OCI-LY3 (cell line): ENCODE data around the gene CFAP45.

Experiments used
- H2AFZ ChIP-seq: fragments of 200-600, 300-600 bp; shearing (Covaris generic); 2 replicates; pipeline ENCODE4 v1.6.0; 2014; ENCODE audit warnings: antibody characterized with exemption, low read depth, low read length
- H3K27ac ChIP-seq: fragments of 200-600, 300-600 bp; sonication (generic); 2 replicates; pipeline ENCODE4 v1.5.1; 2014; ENCODE audit warnings: mild to moderate bottlenecking, low read length, moderate library complexity, mixed read lengths
- H3K27me3 ChIP-seq: fragments of 200-600, 300-600 bp; sonication (generic); 2 replicates; pipeline ENCODE4 v1.6.1; 2014; ENCODE audit warnings: low read depth, low read length, mixed read lengths
- H3K36me3 ChIP-seq: fragments of 200-600, 300-600 bp; sonication (generic); replicated peaks from 2 replicates; pipeline ENCODE3; 2014; ENCODE audit warnings: low read depth, low read length, mixed read lengths
- H3K4me1 ChIP-seq: fragments of 300-600, 200-600 bp; sonication (generic); 2 replicates; pipeline ENCODE4 v1.6.1; 2014; ENCODE audit warnings: low read length, mixed read lengths
- H3K4me2 ChIP-seq: fragments of 200-600, 300-600 bp; sonication (generic); 2 replicates; pipeline ENCODE4 v1.6.1; 2014; ENCODE audit warnings: low read length, mixed read lengths
- H3K4me3 ChIP-seq: fragments of 300-600, 200-600 bp; sonication (generic); 2 replicates; pipeline ENCODE4 v1.5.1; 2014; ENCODE audit warnings: antibody characterized with exemption, mild to moderate bottlenecking, low read length, moderate library complexity
- H3K79me2 ChIP-seq: fragments of 300-600, 200-600 bp; shearing (Covaris generic); 2 replicates; pipeline ENCODE4 v1.6.1; 2014; ENCODE audit warnings: mild to moderate bottlenecking, low read length, mixed read lengths
- H3K9ac ChIP-seq: fragments of 300-600, 200-600 bp; shearing (Covaris generic); 2 replicates; pipeline ENCODE4 v1.6.0; 2014; ENCODE audit warnings: mild to moderate bottlenecking, low read length, moderate library complexity
- H3K9me3 ChIP-seq: fragments of 200-600, 300-600 bp; shearing (Covaris generic); 2 replicates; pipeline ENCODE4 v1.6.1; 2014; ENCODE audit warnings: low read length, mixed read lengths; ENCODE audit not compliant: insufficient read depth
- H4K20me1 ChIP-seq: fragments of 200-600, 300-600 bp; sonication (generic); 2 replicates; pipeline ENCODE4 v1.6.1; 2016; ENCODE audit warnings: low read length, mixed read lengths; ENCODE audit not compliant: insufficient read depth
- CTCF ChIP-seq: fragments of 200-600, 300-600 bp; sonication (generic); IDR thresholded peaks from 2 replicates; pipeline ENCODE4 v1.5.1; 2014; ENCODE audit warnings: antibody characterized with exemption, low read length, low read depth
- EZH2phosphoT487 ChIP-seq: fragments of 200-600 bp; shearing (Covaris generic); IDR thresholded peaks from 2 replicates; pipeline ENCODE4 v1.6.1; 2018; ENCODE audit warnings: antibody characterized with exemption, mixed run types, low read depth

Gene CFAP45

GRCh38 chr1:159853417-159854115 lies 46.4 kb downstream of the CFAP45 start:
- no peak overlapping the region for H3K4me3 ChIP-seq

GRCh38 chr1:159851407-159851806 lies 48.6 kb downstream of the CFAP45 start:
- Histone ChIP-seq H3K4me1 (no peaks in the 10 kb centered on the region), H3K9ac (no peak overlapping the region), H3K4me2 (no peak overlapping the region), H3K79me2 (no peaks in the 10 kb centered on the region), H3K4me3 (no peak overlapping the region), H3K36me3 (no peaks in the 10 kb centered on the region), H3K27me3 (peaks cover 50% of the 10 kb centered on the region), H3K9me3 (no peaks in the 10 kb centered on the region), H4K20me1 (no peaks in the 10 kb centered on the region), H3K27ac (no peak overlapping the region), H2AFZ (no peak overlapping the region)
- no peak for TF ChIP-seq EZH2phosphoT487
- peak; percentile 25 for TF ChIP-seq CTCF

More at GRCh38 chr1:159853417-159854115, 46.4 kb downstream of the CFAP45 start:
- H3K9ac ChIP-seq = no peak overlapping the region
- no peak overlapping the region for H3K27ac ChIP-seq
- no peaks in the 10 kb centered on the region for H3K9me3 ChIP-seq
- TF ChIP-seq CTCF (no peak), EZH2phosphoT487 (no peak)
- peaks cover 31% of the 10 kb centered on the region for H3K27me3 ChIP-seq
- H3K79me2 ChIP-seq = no peaks in the 10 kb centered on the region
- H4K20me1 ChIP-seq = no peaks in the 10 kb centered on the region
- no peak overlapping the region for H3K4me2 ChIP-seq
- no peaks in the 10 kb centered on the region for H3K36me3 ChIP-seq
- no peak overlapping the region for H2AFZ ChIP-seq
- no peaks in the 10 kb centered on the region for H3K4me1 ChIP-seq

GRCh38 chr1:159849626-159850366 lies 50.2 kb downstream of the CFAP45 start:
- no peaks in the 10 kb centered on the region for H3K36me3 ChIP-seq
- H3K4me3 ChIP-seq = no peak overlapping the region
- no peaks in the 10 kb centered on the region for H3K79me2 ChIP-seq
- no peak for TF ChIP-seq CTCF
- TF ChIP-seq EZH2phosphoT487 = no peak
- no peak overlapping the region for H2AFZ ChIP-seq
- no peaks in the 10 kb centered on the region for H4K20me1 ChIP-seq
- no peaks in the 10 kb centered on the region for H3K9me3 ChIP-seq
- H3K27ac ChIP-seq = no peak overlapping the region
- no peak overlapping the region for H3K9ac ChIP-seq
- H3K4me1 ChIP-seq = no peaks in the 10 kb centered on the region
- H3K27me3 ChIP-seq = peaks cover 58% of the 10 kb centered on the region
- no peak overlapping the region for H3K4me2 ChIP-seq

- no peak overlapping the region for H3K4me2 ChIP-seq
- H3K27me3 ChIP-seq = peaks cover 72% of the 10 kb centered on the region
- H3K4me3 ChIP-seq = no peak overlapping the region
- H2AFZ ChIP-seq = no peak overlapping the region
- H4K20me1 ChIP-seq = no peaks in the 10 kb centered on the region
- H3K4me1 ChIP-seq = no peaks in the 10 kb centered on the region
- no peaks in the 10 kb centered on the region for H3K36me3 ChIP-seq
- no peaks in the 10 kb centered on the region for H3K9me3 ChIP-seq
- H3K79me2 ChIP-seq = no peaks in the 10 kb centered on the region
- TF ChIP-seq CTCF (no peak), EZH2phosphoT487 (no peak)
- H3K9ac ChIP-seq = no peak overlapping the region
- H3K27ac ChIP-seq = no peak overlapping the region
Observed at GRCh38 chr1:159848326-159848725, 51.6 kb downstream of the CFAP45 start.
